HG03432 (cell line): ENCODE results near the gene APOL4.
"Not testable (repeated sequence)": the region's sequence is repeated elsewhere in the genome, so short reads cannot be mapped to it uniquely, and the experiment has no call there.

Source experiments
- ATAC-seq: cut with Tn5 transposase; IDR thresholded peaks from one replicate; pipeline ENCODE4 v1.9.1; 2021; ENCODE audit warnings: mild to moderate bottlenecking, moderate library complexity; ENCODE audit not compliant: unreplicated experiment

APOL4 gene

GRCh38 chr22:36208914-36209313, 7.3 kb upstream of the APOL4 start:
- no peak for ATAC-seq

- no peak for ATAC-seq
Measured at GRCh38 chr22:36208162-36208765, 6.7 kb upstream of the APOL4 start.

- ATAC-seq: no peak
Measured at GRCh38 chr22:36206255-36206654, 4.6 kb upstream of the APOL4 start.

- ATAC-seq: not testable (repeated sequence)
Measured at GRCh38 chr22:36205573-36205972, 4.0 kb upstream of the APOL4 start.

- ATAC-seq: no peak
Measured at GRCh38 chr22:36204632-36205015, 3.0 kb upstream of the APOL4 start.

- no peak for ATAC-seq
Measured at GRCh38 chr22:36204001-36204631, 2.5 kb upstream of the APOL4 start.

GRCh38 chr22:36203441-36203840, 1.8 kb upstream of the APOL4 start:
- ATAC-seq: not testable (repeated sequence)

- ATAC-seq: not testable (repeated sequence)
Measured at GRCh38 chr22:36202906-36203305, 1.3 kb upstream of the APOL4 start.

GRCh38 chr22:36201025-36201424, 584 bp downstream of the APOL4 start:
- ATAC-seq: not testable (repeated sequence)

GRCh38 chr22:36199001-36199551, 2.5 kb downstream of the APOL4 start:
- no peak for ATAC-seq

- ATAC-seq: no peak
Measured at GRCh38 chr22:36198536-36198935, 3.1 kb downstream of the APOL4 start.

GRCh38 chr22:36197514-36198146, 4.0 kb downstream of the APOL4 start:
- no peak for ATAC-seq

GRCh38 chr22:36197065-36197440, 4.6 kb downstream of the APOL4 start:
- ATAC-seq: no peak

GRCh38 chr22:36196254-36197064, 5.2 kb downstream of the APOL4 start:
- ATAC-seq: no peak

GRCh38 chr22:36194971-36195370, 6.6 kb downstream of the APOL4 start:
- no peak for ATAC-seq

GRCh38 chr22:36194385-36194784, 7.2 kb downstream of the APOL4 start:
- ATAC-seq: no peak

- ATAC-seq: no peak
Measured at GRCh38 chr22:36193577-36193976, 8.0 kb downstream of the APOL4 start.

GRCh38 chr22:36193171-36193570, 8.4 kb downstream of the APOL4 start:
- no peak for ATAC-seq

- no peak for ATAC-seq
Measured at GRCh38 chr22:36192542-36192941, 9.1 kb downstream of the APOL4 start.

GRCh38 chr22:36191106-36191836, 10.3 kb downstream of the APOL4 start:
- no peak for ATAC-seq

- ATAC-seq: not testable (repeated sequence)
Measured at GRCh38 chr22:36187862-36188261, 13.7 kb downstream of the APOL4 start.
